GM23338 (cell line): Measurements from ENCODE around the gene IGF2BP3.

Experiments
- CREB1 ChIP-seq: fragments of 250-450 bp; sonication (Bioruptor Pico); IDR thresholded peaks from 2 replicates; pipeline ENCODE4 v1.5.0; 2020; ENCODE audit warnings: low read depth, mild to moderate bottlenecking, moderate library complexity
- CTCF ChIP-seq, 2 experiments: fragments of 200-600 bp in 1 of 2; sonication (generic) in 1 of 2; conservative IDR thresholded peaks; 2 replicates each; pipeline versions ENCODE4 v1.5.1 to v1.6.1; 2016 to 2017; ENCODE audit warnings: antibody characterized with exemption in 2 of 2, low read depth in 2 of 2, mild to moderate bottlenecking in 2 of 2, moderate library complexity in 1 of 2
- EZH2 ChIP-seq: fragments of 200-600 bp; sonication (generic); IDR thresholded peaks from one replicate; pipeline ENCODE4 v1.8.0; 2017; ENCODE audit warnings: antibody characterized with exemption, mild to moderate bottlenecking, low read depth; ENCODE audit not compliant: unreplicated experiment
- JUNB ChIP-seq: IDR thresholded peaks from one replicate; pipeline ENCODE4 v1.6.1; 2016; ENCODE audit warnings: antibody characterized with exemption; ENCODE audit not compliant: unreplicated experiment
- NANOG ChIP-seq: IDR thresholded peaks from 2 replicates; pipeline ENCODE4 v1.6.1; 2016; ENCODE audit warnings: antibody characterized with exemption, borderline replicate concordance
- POLR2AphosphoS5 ChIP-seq: IDR thresholded peaks from 2 replicates; pipeline ENCODE4 v1.6.1; 2016; ENCODE audit warnings: antibody characterized with exemption, low read depth
- ZNF114 ChIP-seq: fragments of 250-450 bp; sonication (Bioruptor Pico); IDR thresholded peaks from 2 replicates; pipeline ENCODE4 v1.5.0; 2020; ENCODE audit warnings: mild to moderate bottlenecking, moderate library complexity

- TF ChIP-seq CTCF (conservative IDR thresholded peaks at IDR 0.05; ENCODE audit: low read depth in 2 of 2), result no peak
- no peak for TF ChIP-seq POLR2AphosphoS5
- no peak for TF ChIP-seq CREB1 (CRISPR knock-in tag)
- no peak for TF ChIP-seq JUNB
- TF ChIP-seq EZH2, result no peak
- TF ChIP-seq NANOG, result no peak
- no peak for TF ChIP-seq ZNF114 (CRISPR knock-in tag)
Observed at GRCh38 chr7:23477962-23478866, 7.9 kb upstream of the IGF2BP3 start.
